K562 (cell line): ENCODE measurements around the gene TGM3.

Experiments
- CBFB ChIP-seq: sonication (generic); formaldehyde crosslinking; IDR thresholded peaks from 2 replicates; pipeline ENCODE4 v1.4.0; 2020; ENCODE audit warnings: mild to moderate bottlenecking, missing genetic modification reagents
- PTTG1 ChIP-seq: fragments of 450-650 bp; IDR thresholded peaks from 2 replicates; pipeline ENCODE4 v1.6.1; 2016; ENCODE audit warnings: low read depth, mild to moderate bottlenecking, missing genetic modification characterization, missing compliant biosample characterization

DNA sequence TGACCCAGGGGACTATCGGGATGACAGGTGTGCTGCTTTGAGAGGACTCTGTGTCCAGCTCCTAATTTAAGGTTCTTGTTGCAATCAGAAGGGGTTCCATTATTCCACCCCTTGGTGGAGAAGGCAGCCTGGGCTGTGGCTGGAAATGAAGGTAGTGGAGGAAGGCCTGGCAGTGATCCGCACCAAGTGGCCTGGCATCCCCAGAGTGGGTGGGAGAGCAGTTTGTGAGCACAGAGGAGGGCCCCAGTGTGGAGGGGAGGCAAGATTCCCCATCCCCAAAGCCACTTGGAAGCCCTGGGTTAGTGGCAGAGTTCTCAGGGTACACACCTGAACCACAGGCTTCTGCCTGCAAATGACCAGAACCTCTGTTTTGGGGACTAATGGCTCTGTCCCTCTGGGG is 2.3 kb downstream of the TGM3 start:
- TF ChIP-seq PTTG1: no peak
- no peak for TF ChIP-seq CBFB (CRISPR knock-in tag)
